Measurements from ENCODE around the gene AOC3.

DNA sequence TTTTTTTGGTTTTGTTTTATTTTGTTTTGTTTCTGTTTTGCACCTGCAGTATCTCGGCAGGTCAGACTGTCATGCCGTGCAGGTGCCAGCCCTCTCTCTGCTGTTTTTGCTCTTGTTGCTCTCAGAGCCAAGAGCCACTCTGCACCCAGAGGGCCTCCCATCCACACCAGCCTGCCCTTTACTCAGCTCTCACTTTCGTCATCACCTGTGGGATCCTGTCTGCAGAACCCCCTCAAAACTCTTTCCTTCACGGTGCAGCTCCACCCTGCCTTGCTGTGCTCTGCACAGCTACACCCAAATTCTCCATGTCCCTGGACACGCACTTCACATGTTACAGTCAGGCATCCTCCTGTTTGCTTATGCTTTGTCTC, 2.6 kb downstream of the AOC3 start:
- TF ChIP-seq, protein P1, sequence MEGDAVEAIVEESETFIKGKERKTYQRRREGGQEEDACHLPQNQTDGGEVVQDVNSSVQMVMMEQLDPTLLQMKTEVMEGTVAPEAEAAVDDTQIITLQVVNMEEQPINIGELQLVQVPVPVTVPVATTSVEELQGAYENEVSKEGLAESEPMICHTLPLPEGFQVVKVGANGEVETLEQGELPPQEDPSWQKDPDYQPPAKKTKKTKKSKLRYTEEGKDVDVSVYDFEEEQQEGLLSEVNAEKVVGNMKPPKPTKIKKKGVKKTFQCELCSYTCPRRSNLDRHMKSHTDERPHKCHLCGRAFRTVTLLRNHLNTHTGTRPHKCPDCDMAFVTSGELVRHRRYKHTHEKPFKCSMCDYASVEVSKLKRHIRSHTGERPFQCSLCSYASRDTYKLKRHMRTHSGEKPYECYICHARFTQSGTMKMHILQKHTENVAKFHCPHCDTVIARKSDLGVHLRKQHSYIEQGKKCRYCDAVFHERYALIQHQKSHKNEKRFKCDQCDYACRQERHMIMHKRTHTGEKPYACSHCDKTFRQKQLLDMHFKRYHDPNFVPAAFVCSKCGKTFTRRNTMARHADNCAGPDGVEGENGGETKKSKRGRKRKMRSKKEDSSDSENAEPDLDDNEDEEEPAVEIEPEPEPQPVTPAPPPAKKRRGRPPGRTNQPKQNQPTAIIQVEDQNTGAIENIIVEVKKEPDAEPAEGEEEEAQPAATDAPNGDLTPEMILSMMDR (IDR thresholded peaks at IDR 0.05), result no peak
- no peak for TF ChIP-seq POLR2A (IDR thresholded peaks at IDR 0.05)

All from esophagus squamous epithelium (tissue), 4 donors.